IMR-90 (cell line): Measurements from ENCODE around the gene GGT6.

Experiments used
- CEBPB ChIP-seq: IDR thresholded peaks from 2 replicates; pipeline ENCODE4 v1.6.1; 2012; ENCODE audit warnings: low read depth, low read length, improper control_type of control experiment
- CTCF ChIP-seq: conservative IDR thresholded peaks from 2 replicates; pipeline ENCODE4 v1.5.1; 2012; ENCODE audit warnings: mild to moderate bottlenecking, low read depth, low read length, improper control_type of control experiment
- ELK1 ChIP-seq: fragments of 150-350 bp; IDR thresholded peaks from 2 replicates; pipeline ENCODE4 v1.6.1; 2016; ENCODE audit warnings: low read depth, mild to moderate bottlenecking, low read length, moderate library complexity, borderline replicate concordance
- MAFK ChIP-seq: IDR thresholded peaks from 2 replicates; pipeline ENCODE4 v1.6.1; 2012; ENCODE audit warnings: low read depth, low read length, improper control_type of control experiment
- NFE2L2 ChIP-seq: fragments of 150-350 bp; IDR thresholded peaks from 2 replicates; pipeline ENCODE4 v1.6.1; 2016; ENCODE audit warnings: low read depth, mild to moderate bottlenecking, low read length
- POLR2A ChIP-seq: IDR thresholded peaks from 2 replicates; pipeline ENCODE4 v1.6.1; 2012; ENCODE audit warnings: mild to moderate bottlenecking, low read depth, low read length
- RAD21 ChIP-seq: IDR thresholded peaks from 2 replicates; pipeline ENCODE4 v1.6.1; 2012; ENCODE audit warnings: low read length, improper control_type of control experiment
- RFX5 ChIP-seq: IDR thresholded peaks from 2 replicates; pipeline ENCODE4 v1.8.0; 2012; ENCODE audit warnings: low read depth, mild to moderate bottlenecking, low read length, moderate library complexity

GRCh38 chr17:4599505-4600281 lies 39.3 kb upstream of the GGT6 start:
- TF ChIP-seq RFX5 (no peak), CTCF (no peak), MAFK (no peak), NFE2L2 (no peak), RAD21 (no peak), CEBPB (no peak), POLR2A (no peak), ELK1 (no peak)
